ENCODE data around the gene OR6Y1.

GRCh38 chr1:158572226-158572625 lies 18.0 kb upstream of the OR6Y1 start:
- TF ChIP-seq CTCF (IDR thresholded peaks at IDR 0.05; ENCODE audit: poor library complexity), result no peak
- no peak for TF ChIP-seq EZH2 (IDR thresholded peaks at IDR 0.05; ENCODE audit: borderline replicate concordance)
- TF ChIP-seq EZH2phosphoT487 (IDR thresholded peaks at IDR 0.05; ENCODE audit: low read depth, severe bottlenecking, unreplicated experiment), result no peak
